DND-41 (cell line): ENCODE measurements around the gene PIK3R3.

ENCODE experiments used
- ATAC-seq: fragments of 200-7000 bp; cut with Tn5 transposase; 3 replicates; pipeline ENCODE4 v1.9.1; 2021; ENCODE audit warnings: low read depth; ENCODE audit not compliant: insufficient read depth
- DNase-seq: peaks from one replicate; pipeline ENCODE4 v3.0.0-alpha.2; 2020
- H2AFZ ChIP-seq: 2 replicates; pipeline ENCODE4 v1.6.0; 2012; ENCODE audit warnings: low read depth, low read length
- H3K27ac ChIP-seq: 2 replicates; pipeline ENCODE4 v1.5.1; 2012; ENCODE audit warnings: low read length, inconsistent platforms
- H3K27me3 ChIP-seq: fragments of 200-600 bp; sonication (generic); 2 replicates; pipeline ENCODE4 v1.6.0; 2012; ENCODE audit warnings: low read length, mild to moderate bottlenecking, inconsistent platforms; ENCODE audit not compliant: insufficient read depth, poor library complexity
- H3K36me3 ChIP-seq: 2 replicates; pipeline ENCODE4 v1.5.1; 2012; ENCODE audit warnings: low read length, inconsistent platforms; ENCODE audit not compliant: insufficient read depth
- H3K4me1 ChIP-seq: 2 replicates; pipeline ENCODE4 v1.5.1; 2012; ENCODE audit warnings: mild to moderate bottlenecking, low read length; ENCODE audit not compliant: insufficient read depth
- H3K4me2 ChIP-seq: 2 replicates; pipeline ENCODE4 v1.6.0; 2012; ENCODE audit warnings: mild to moderate bottlenecking, moderate library complexity, low read length, inconsistent platforms; ENCODE audit not compliant: insufficient read depth
- H3K4me3 ChIP-seq, 2 experiments: fragments of 200-600 bp in 1 of 2; shearing (Covaris generic) in 1 of 2; 2 replicates each; pipeline ENCODE4 v1.5.1; 2012 to 2016; ENCODE audit warnings: inconsistent platforms in 2 of 2, low read length in 2 of 2, mild to moderate bottlenecking in 2 of 2, low read depth in 1 of 2, moderate library complexity in 1 of 2
- H3K79me2 ChIP-seq: 2 replicates; pipeline ENCODE4 v1.6.0; 2012; ENCODE audit warnings: low read length, inconsistent platforms; ENCODE audit not compliant: insufficient read depth
- H3K9ac ChIP-seq: 2 replicates; pipeline ENCODE4 v1.6.0; 2012; ENCODE audit warnings: low read depth, mild to moderate bottlenecking, inconsistent platforms, low read length, moderate library complexity
- H3K9me3 ChIP-seq: 2 replicates; pipeline ENCODE4 v1.5.1; 2012; ENCODE audit warnings: low read length, moderate library complexity, mild to moderate bottlenecking, inconsistent platforms; ENCODE audit not compliant: insufficient read depth, severe bottlenecking
- H4K20me1 ChIP-seq: 2 replicates; pipeline ENCODE4 v1.6.0; 2012; ENCODE audit warnings: low read length; ENCODE audit not compliant: insufficient read depth
- CTCF ChIP-seq: IDR thresholded peaks from 2 replicates; pipeline ENCODE4 v1.5.1; 2012; ENCODE audit warnings: borderline replicate concordance, low read length, moderate library complexity, mild to moderate bottlenecking; ENCODE audit not compliant: poor library complexity, severe bottlenecking; ENCODE audit errors: extremely low read depth
- EZH2 ChIP-seq: IDR thresholded peaks from 3 replicates; pipeline ENCODE4 v1.6.1; 2012; ENCODE audit warnings: borderline replicate concordance, low read depth, mild to moderate bottlenecking, moderate library complexity, low read length, inconsistent platforms; ENCODE audit not compliant: severe bottlenecking

PIK3R3 gene

GRCh38 chr1:46012236-46012635, 120.2 kb downstream of the PIK3R3 start:
- TF ChIP-seq CTCF (no peak), EZH2 (no peak)
- H4K20me1 ChIP-seq: no peaks in the 10 kb centered on the region
- H3K36me3 ChIP-seq: peaks cover 53% of the 10 kb centered on the region

GRCh38 chr1:46011121-46011695, 121.2 kb downstream of the PIK3R3 start:
- Histone ChIP-seq H3K4me2 (no peak overlapping the region), H3K79me2 (no peaks in the 10 kb centered on the region), H3K9me3 (no peaks in the 10 kb centered on the region), H3K36me3 (peaks cover 63% of the 10 kb centered on the region), H3K27ac (no peak overlapping the region), H4K20me1 (no peaks in the 10 kb centered on the region), H3K4me1 (no peaks in the 10 kb centered on the region), H3K9ac (no peak overlapping the region), H2AFZ (no peak overlapping the region), H3K27me3 (no peaks in the 10 kb centered on the region), H3K4me3 (no peak overlapping the region)
- no peak for ATAC-seq
- no peak for DNase-seq
- TF ChIP-seq EZH2 (no peak), CTCF (no peak)

More at GRCh38 chr1:46012236-46012635, 120.2 kb downstream of the PIK3R3 start:
- no peaks in the 10 kb centered on the region for H3K79me2 ChIP-seq
- no peak overlapping the region for H3K27ac ChIP-seq
- no peak for ATAC-seq
- no peak overlapping the region for H2AFZ ChIP-seq
- no peak overlapping the region for H3K4me3 ChIP-seq
- H3K9me3 ChIP-seq: no peaks in the 10 kb centered on the region
- no peak overlapping the region for H3K9ac ChIP-seq
- H3K27me3 ChIP-seq: no peaks in the 10 kb centered on the region
- no peak for DNase-seq
- H3K4me2 ChIP-seq: no peak overlapping the region
- H3K4me1 ChIP-seq: no peaks in the 10 kb centered on the region

- no peak overlapping the region for H3K27ac ChIP-seq
- ATAC-seq (no peak), DNase-seq (no peak)
- H3K27me3 ChIP-seq: no peaks in the 10 kb centered on the region
- no peaks in the 10 kb centered on the region for H3K9me3 ChIP-seq
- H3K9ac ChIP-seq: no peak overlapping the region
- H2AFZ ChIP-seq: no peak overlapping the region
- no peaks in the 10 kb centered on the region for H3K79me2 ChIP-seq
- H4K20me1 ChIP-seq: no peaks in the 10 kb centered on the region
- TF ChIP-seq EZH2: no peak
- peaks cover 69% of the 10 kb centered on the region for H3K36me3 ChIP-seq
- H3K4me2 ChIP-seq: no peak overlapping the region
- no peak overlapping the region for H3K4me3 ChIP-seq
- H3K4me1 ChIP-seq: no peaks in the 10 kb centered on the region
Observed at GRCh38 chr1:46010611-46011010, 121.8 kb downstream of the PIK3R3 start.

GRCh38 chr1:46008585-46008984, 123.8 kb downstream of the PIK3R3 start:
- no peak for TF ChIP-seq CTCF
- no peak for TF ChIP-seq EZH2
- DNase-seq: no peak

More at GRCh38 chr1:46008585-46008984, 123.8 kb downstream of the PIK3R3 start:
- no peak for ATAC-seq
- no peak overlapping the region for H3K4me2 ChIP-seq
- H2AFZ ChIP-seq: no peak overlapping the region
- no peaks in the 10 kb centered on the region for H3K27me3 ChIP-seq
- H3K9ac ChIP-seq: no peak overlapping the region
- H3K4me3 ChIP-seq: no peak overlapping the region
- no peak overlapping the region for H3K27ac ChIP-seq
- no peaks in the 10 kb centered on the region for H4K20me1 ChIP-seq
- no peaks in the 10 kb centered on the region for H3K4me1 ChIP-seq
- no peaks in the 10 kb centered on the region for H3K9me3 ChIP-seq
- H3K36me3 ChIP-seq: peaks cover 76% of the 10 kb centered on the region
- H3K79me2 ChIP-seq: no peaks in the 10 kb centered on the region
